ENCODE data around the gene DBX2. TPM values are rescaled to one million over a fixed set of nuclear protein-coding genes. Genes with fewer than 3 reads are reported as not detected.
A peak's percentile ranks its signal among the peaks of the same experiment; 100 is the strongest.
"Not testable (repeated sequence)": the region's sequence is repeated elsewhere in the genome, so short reads cannot be mapped to it uniquely, and the experiment has no call there.

The DBX2 gene
- total RNA-seq: not detected in 2 replicates

- no peak for DNase-seq
- peak within 1 kb of the TSS; percentile 21 for H3K4me3 Mint-ChIP-seq
- intact Hi-C loops (cut with micrococcal nuclease): no loop called here
- H3K4me1 Mint-ChIP-seq: no peaks in the 10 kb centered on the region
- H3K27me3 Mint-ChIP-seq: peaks cover 61% of the 10 kb centered on the region
- no peaks in the 10 kb centered on the region for H3K36me3 Mint-ChIP-seq (ENCODE audit: low read depth)
- H3K9me3 Mint-ChIP-seq: no peaks in the 10 kb centered on the region
- no peak within 1 kb of the TSS for H3K27ac Mint-ChIP-seq
Observed at GRCh38 chr12:45050751-45051571, at the start of gene DBX2. Gene DBX2 (minus strand): TSS chr12:45051099. CDS start chr12:45050927, 172 bp downstream.

DNA sequence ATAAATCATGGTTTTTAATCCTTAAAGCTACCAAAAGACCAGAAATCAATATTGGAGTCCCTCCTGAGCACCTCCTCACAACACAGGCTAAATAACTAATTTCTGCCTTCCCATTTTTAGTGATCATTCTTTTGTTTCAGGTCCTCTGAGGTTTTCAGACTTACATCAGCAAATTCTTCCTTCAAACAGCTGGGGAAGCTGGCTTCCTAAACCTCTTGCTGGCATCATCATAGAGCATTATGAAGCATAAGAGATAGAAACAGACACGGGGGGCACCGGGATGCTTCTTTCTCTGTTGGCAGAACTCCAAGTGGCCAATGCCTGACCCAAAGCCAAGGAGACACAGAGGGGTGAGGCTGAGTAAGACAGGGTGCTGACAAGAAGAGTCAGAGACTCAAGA is 47.9 kb upstream of the DBX2 start:
- Mint-ChIP-seq H3K36me3 (ENCODE audit: low read depth) (no peaks in the 10 kb centered on the region), H3K4me3 (no peak overlapping the region), H3K27ac (no peak overlapping the region), H3K27me3 (no peaks in the 10 kb centered on the region), H3K4me1 (no peaks in the 10 kb centered on the region), H3K9me3 (no peaks in the 10 kb centered on the region)
- intact Hi-C loops (cut with micrococcal nuclease): no loop called here
- no peak for DNase-seq

GRCh38 chr12:45095417-45095816 is 44.5 kb upstream of the DBX2 start:
- H3K27me3 Mint-ChIP-seq; DNase-seq; intact Hi-C loops (cut with micrococcal nuclease); H3K9me3 Mint-ChIP-seq; H3K4me3 Mint-ChIP-seq; H3K27ac Mint-ChIP-seq; H3K4me1 Mint-ChIP-seq; H3K36me3 Mint-ChIP-seq (ENCODE audit: low read depth): not testable (repeated sequence)

GRCh38 chr12:45093051-45093450 is 42.2 kb upstream of the DBX2 start:
- no peaks in the 10 kb centered on the region for H3K4me1 Mint-ChIP-seq

GRCh38 chr12:45089411-45090075 is 38.6 kb upstream of the DBX2 start:
- H3K4me1 Mint-ChIP-seq: no peaks in the 10 kb centered on the region
- DNase-seq: no peak
- peaks cover 5% of the 10 kb centered on the region for H3K9me3 Mint-ChIP-seq
- peaks cover 4% of the 10 kb centered on the region for H3K27me3 Mint-ChIP-seq
- intact Hi-C loops (cut with micrococcal nuclease): no loop called here
- no peak overlapping the region for H3K27ac Mint-ChIP-seq
- peaks cover 2% of the 10 kb centered on the region for H3K36me3 Mint-ChIP-seq (ENCODE audit: low read depth)
- no peak overlapping the region for H3K4me3 Mint-ChIP-seq

More at GRCh38 chr12:45093051-45093450, 42.2 kb upstream of the DBX2 start:
- no peak overlapping the region for H3K4me3 Mint-ChIP-seq
- no peak overlapping the region for H3K27ac Mint-ChIP-seq
- H3K9me3 Mint-ChIP-seq: no peaks in the 10 kb centered on the region
- DNase-seq: no peak
- H3K27me3 Mint-ChIP-seq: peaks cover 4% of the 10 kb centered on the region
- no peaks in the 10 kb centered on the region for H3K36me3 Mint-ChIP-seq (ENCODE audit: low read depth)
- intact Hi-C loops (cut with micrococcal nuclease): no loop called here

DNA sequence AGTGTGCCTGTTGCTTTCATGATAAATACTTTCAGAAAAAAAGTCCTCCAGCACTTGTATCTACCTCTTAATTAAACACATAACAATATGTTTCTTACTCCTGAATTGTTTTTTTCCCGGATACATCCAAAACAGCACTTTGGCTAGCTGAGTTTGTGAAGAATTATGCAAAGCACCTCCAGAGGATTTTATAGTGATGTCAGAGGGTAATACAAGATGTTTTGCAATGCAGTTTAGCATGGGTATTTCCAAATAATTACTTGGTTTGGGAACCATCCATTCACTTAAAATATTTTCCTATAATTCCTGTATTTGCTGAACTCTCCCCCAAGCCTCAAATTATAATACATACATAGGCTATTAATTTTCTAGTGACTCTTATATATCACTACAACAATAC is 37.7 kb upstream of the DBX2 start:
- H3K4me3 Mint-ChIP-seq: no peak overlapping the region
- peaks cover 5% of the 10 kb centered on the region for H3K9me3 Mint-ChIP-seq
- no peaks in the 10 kb centered on the region for H3K4me1 Mint-ChIP-seq
- DNase-seq: no peak
- peaks cover 4% of the 10 kb centered on the region for H3K27me3 Mint-ChIP-seq
- intact Hi-C loops (cut with micrococcal nuclease): no loop called here
- H3K27ac Mint-ChIP-seq: no peak overlapping the region
- peaks cover 2% of the 10 kb centered on the region for H3K36me3 Mint-ChIP-seq (ENCODE audit: low read depth)

- H3K27ac Mint-ChIP-seq; intact Hi-C loops (cut with micrococcal nuclease); H3K36me3 Mint-ChIP-seq (ENCODE audit: low read depth); H3K27me3 Mint-ChIP-seq; DNase-seq; H3K4me3 Mint-ChIP-seq; H3K4me1 Mint-ChIP-seq; H3K9me3 Mint-ChIP-seq: not testable (repeated sequence)
Observed at GRCh38 chr12:45084248-45084647, 33.3 kb upstream of the DBX2 start.

DNA sequence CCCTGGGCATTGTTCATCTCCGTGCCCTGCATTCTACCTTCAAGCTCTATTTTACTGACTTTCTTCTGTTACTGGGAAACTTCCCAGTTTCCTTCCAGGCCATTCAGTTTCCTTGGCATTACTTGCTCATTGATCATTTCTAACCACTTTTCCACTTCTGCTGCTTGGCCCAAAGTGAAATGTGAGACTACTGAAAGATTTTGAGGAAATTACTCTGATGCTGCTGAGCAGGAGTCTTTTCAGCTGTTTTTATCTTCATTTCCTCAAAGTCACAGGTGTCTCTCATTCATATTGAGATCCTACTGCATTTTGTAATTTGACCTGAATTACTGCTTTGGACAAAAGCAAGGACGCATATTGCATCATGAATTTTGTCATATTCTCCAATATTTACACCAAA is 26.4 kb upstream of the DBX2 start:
- Mint-ChIP-seq H3K9me3 (no peaks in the 10 kb centered on the region), H3K4me1 (no peaks in the 10 kb centered on the region), H3K27me3 (peaks cover 13% of the 10 kb centered on the region), H3K36me3 (ENCODE audit: low read depth) (no peaks in the 10 kb centered on the region), H3K27ac (no peak overlapping the region), H3K4me3 (no peak overlapping the region)
- no peak for DNase-seq
- intact Hi-C loops (cut with micrococcal nuclease): no loop called here

DNA sequence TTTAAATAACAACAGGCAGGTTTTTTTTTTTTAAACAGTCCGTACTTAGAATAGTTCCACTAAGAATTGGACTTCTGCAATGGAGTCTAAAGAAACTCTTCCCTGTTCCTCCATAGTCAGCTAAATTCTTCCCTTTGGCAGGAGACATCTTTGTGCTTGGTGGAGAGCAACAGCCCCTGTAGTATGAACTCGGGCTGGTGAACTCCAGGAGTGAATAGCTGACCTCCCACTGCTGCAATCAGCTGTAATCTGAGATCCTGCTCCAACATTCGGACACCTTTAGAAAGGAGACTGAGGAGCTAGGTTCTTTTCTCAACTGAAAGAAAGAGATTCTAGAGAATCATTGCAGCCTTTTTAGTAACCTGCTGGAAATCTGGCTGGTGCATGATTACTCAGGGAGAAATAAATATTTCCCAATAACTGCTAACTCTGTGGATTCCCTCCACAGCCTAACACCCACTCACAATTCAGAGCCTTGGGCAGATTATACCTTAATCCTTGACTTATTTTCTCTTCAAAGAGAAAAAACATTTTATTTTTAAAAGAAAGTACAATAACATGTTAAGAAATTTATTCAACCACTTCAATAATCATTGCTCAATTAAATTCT is 25.6 kb upstream of the DBX2 start:
- Mint-ChIP-seq H3K4me3 (no peak overlapping the region), H3K4me1 (no peaks in the 10 kb centered on the region), H3K27me3 (peaks cover 13% of the 10 kb centered on the region), H3K27ac (no peak overlapping the region), H3K9me3 (no peaks in the 10 kb centered on the region), H3K36me3 (ENCODE audit: low read depth) (no peaks in the 10 kb centered on the region)
- intact Hi-C loops (cut with micrococcal nuclease): no loop called here
- DNase-seq: no peak

DNA sequence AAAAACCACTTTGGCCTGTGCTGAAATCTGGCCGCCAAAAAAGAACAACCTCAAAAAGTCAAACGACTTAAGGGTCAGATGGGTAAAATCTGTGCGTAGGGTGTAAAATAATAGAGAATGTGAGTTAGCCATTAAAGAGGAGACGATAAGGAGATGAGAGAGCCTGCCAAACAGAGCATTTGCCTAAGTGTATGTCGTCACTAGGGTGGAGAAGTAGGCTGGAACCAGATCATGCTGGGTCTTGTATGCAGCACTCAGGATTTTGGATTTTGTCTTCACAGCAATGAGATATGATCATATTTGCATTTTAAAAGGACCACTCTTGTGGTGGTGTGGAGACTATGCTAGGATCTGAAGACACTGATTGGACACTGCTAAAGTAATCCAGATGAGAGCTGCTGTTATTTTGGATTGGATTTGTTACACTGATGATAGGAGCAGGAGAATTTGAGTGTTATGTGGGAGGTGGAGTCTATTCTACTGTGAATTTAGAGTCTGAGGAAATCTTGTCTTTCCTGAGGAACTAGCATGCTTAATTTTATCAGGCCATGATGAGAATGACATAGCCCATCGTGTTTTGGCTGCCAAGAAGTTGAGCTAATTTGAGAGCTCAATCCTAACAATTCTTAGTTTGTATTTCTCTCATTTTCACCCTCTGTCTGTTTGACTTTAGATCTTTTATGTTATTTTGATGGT is 24.8 kb upstream of the DBX2 start:
- intact Hi-C loops (cut with micrococcal nuclease): no loop called here
- Mint-ChIP-seq H3K9me3 (no peaks in the 10 kb centered on the region), H3K36me3 (ENCODE audit: low read depth) (no peaks in the 10 kb centered on the region), H3K4me1 (no peaks in the 10 kb centered on the region), H3K27me3 (peaks cover 13% of the 10 kb centered on the region), H3K27ac (no peak overlapping the region), H3K4me3 (no peak overlapping the region)
- DNase-seq: no peak

- no peaks in the 10 kb centered on the region for H3K36me3 Mint-ChIP-seq (ENCODE audit: low read depth)
- DNase-seq: no peak
- H3K9me3 Mint-ChIP-seq: peaks cover 15% of the 10 kb centered on the region
- no peak overlapping the region for H3K4me3 Mint-ChIP-seq
- H3K27me3 Mint-ChIP-seq: no peaks in the 10 kb centered on the region
- intact Hi-C loops (cut with micrococcal nuclease): no loop called here
- no peak overlapping the region for H3K27ac Mint-ChIP-seq
- H3K4me1 Mint-ChIP-seq: no peaks in the 10 kb centered on the region
Observed at GRCh38 chr12:45065125-45065626, 14.3 kb upstream of the DBX2 start.

DNA sequence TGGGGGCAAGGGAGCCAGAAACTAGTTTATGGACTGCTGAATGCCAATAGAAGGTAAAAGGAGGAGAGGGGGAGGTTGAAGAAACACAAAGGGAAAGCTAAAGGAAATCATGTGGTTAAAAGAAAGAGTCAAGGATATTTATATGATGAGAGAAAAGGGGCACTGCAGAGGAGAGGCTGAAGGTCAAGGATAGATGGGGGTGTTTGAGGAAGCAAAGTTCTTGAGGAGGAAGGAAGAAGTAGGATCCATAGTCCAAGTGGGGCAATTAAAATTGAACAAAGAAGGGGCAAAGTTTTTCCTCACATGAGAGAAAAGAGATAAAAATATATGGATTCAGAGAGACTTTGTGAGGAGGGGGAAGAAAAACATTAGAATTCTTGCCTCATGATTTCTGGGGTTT is 10.1 kb upstream of the DBX2 start:
- intact Hi-C loops (cut with micrococcal nuclease): no loop called here
- Mint-ChIP-seq H3K4me1 (no peaks in the 10 kb centered on the region), H3K27ac (no peak overlapping the region), H3K4me3 (no peak overlapping the region), H3K36me3 (ENCODE audit: low read depth) (no peaks in the 10 kb centered on the region), H3K27me3 (no peaks in the 10 kb centered on the region), H3K9me3 (peaks cover 8% of the 10 kb centered on the region)
- DNase-seq: no peak

DNA sequence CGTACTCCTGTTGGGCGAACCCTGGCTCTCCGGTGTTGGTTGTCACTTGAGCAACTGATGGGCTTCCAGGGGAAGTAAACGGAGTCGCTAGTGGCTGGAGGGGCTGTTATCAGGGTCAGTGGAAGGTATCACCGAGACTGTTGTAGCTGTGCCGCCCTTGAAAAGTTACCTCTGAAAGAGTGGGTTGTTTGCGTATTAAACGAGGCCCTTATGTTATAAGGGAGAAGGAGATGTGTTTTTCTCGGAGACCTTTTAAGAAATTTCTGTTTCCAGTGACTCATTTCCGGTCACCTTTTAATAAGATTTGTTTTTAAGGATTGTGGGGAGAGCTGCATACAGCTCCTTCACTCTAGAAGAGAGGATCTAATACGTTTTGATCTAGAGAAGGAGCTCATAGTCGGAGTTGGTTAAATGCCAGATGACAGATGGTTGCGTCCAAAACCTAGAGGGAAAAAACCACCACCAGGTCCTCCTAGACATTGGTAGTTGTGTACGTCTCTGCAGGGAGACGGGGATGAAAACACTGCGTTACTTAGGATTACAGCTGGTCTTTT is 750 bp upstream of the DBX2 start:
- intact Hi-C loops (cut with micrococcal nuclease): no loop called here
- peaks cover 58% of the 10 kb centered on the region for H3K27me3 Mint-ChIP-seq

More for the DNA sequence above, 750 bp upstream of the DBX2 start:
- no peaks in the 10 kb centered on the region for H3K36me3 Mint-ChIP-seq (ENCODE audit: low read depth)
- no peaks in the 10 kb centered on the region for H3K4me1 Mint-ChIP-seq
- no peaks in the 10 kb centered on the region for H3K9me3 Mint-ChIP-seq
- no peak overlapping the region for H3K27ac Mint-ChIP-seq
- no peak overlapping the region for H3K4me3 Mint-ChIP-seq
- DNase-seq: no peak

Measured in activated CD4-positive, alpha-beta T cell treated with anti-CD3 and anti-CD28 coated beads, Interleukin-2, amount 10 ng/mL, durations not matched to agents 24 days and 14 days (primary cell).